ENCODE measurements around the gene PLPP1. TPM values are rescaled to one million over a fixed set of nuclear protein-coding genes. Genes with fewer than 3 reads are reported as not detected.

Gene PLPP1
- polyA plus RNA-seq, 1 donor: 54.7 TPM

- no peaks in the 10 kb centered on the region for H3K9me3 ChIP-seq (ENCODE audit: control insufficient read depth, low read depth, low read length)
- peak overlapping the region; percentile 61 for H3K27ac ChIP-seq (ENCODE audit: low read length)
- peak in 1 of 2 donors; percentile 44 for DNase-seq
- H3K27me3 ChIP-seq (ENCODE audit: control insufficient read depth, insufficient read depth, low read length): no peaks in the 10 kb centered on the region
- no CpG with 5 or more reads among the region's 4 CpGs for WGBS (ENCODE audit: insufficient coverage, low lambda C conversion rate)
- H3K4me1 ChIP-seq (ENCODE audit: control insufficient read depth, insufficient read depth, low read length): no peaks in the 10 kb centered on the region
- H3K36me3 ChIP-seq (ENCODE audit: control insufficient read depth, insufficient read depth, low read length): peaks cover 32% of the 10 kb centered on the region
- no peak overlapping the region for H3K4me3 ChIP-seq (ENCODE audit: low read length)
These were observed 95.8 kb downstream of the PLPP1 start for GRCh38 chr5:55438998-55439397.

- H3K27me3 ChIP-seq (ENCODE audit: control insufficient read depth, insufficient read depth, low read length): no peaks in the 10 kb centered on the region
- H3K9me3 ChIP-seq (ENCODE audit: control insufficient read depth, low read depth, low read length): peaks cover 5% of the 10 kb centered on the region
- peak overlapping the region; percentile 45 for H3K27ac ChIP-seq (ENCODE audit: low read length)
- no peaks in the 10 kb centered on the region for H3K4me1 ChIP-seq (ENCODE audit: control insufficient read depth, insufficient read depth, low read length)
- WGBS (ENCODE audit: insufficient coverage, low lambda C conversion rate): 80% methylated on average over 1 of the region's 2 CpGs
- H3K4me3 ChIP-seq (ENCODE audit: low read length): no peak overlapping the region
- peaks cover 32% of the 10 kb centered on the region for H3K36me3 ChIP-seq (ENCODE audit: control insufficient read depth, insufficient read depth, low read length)
- DNase-seq: no peak
These were observed 96.9 kb downstream of the PLPP1 start for GRCh38 chr5:55437859-55438206.

GRCh38 chr5:55437452-55437851 lies 97.3 kb downstream of the PLPP1 start:
- H3K27ac ChIP-seq (ENCODE audit: low read length): peak overlapping the region; percentile 45
- H3K9me3 ChIP-seq (ENCODE audit: control insufficient read depth, low read depth, low read length): peaks cover 6% of the 10 kb centered on the region
- H3K27me3 ChIP-seq (ENCODE audit: control insufficient read depth, insufficient read depth, low read length): no peaks in the 10 kb centered on the region
- H3K4me1 ChIP-seq (ENCODE audit: control insufficient read depth, insufficient read depth, low read length): no peaks in the 10 kb centered on the region
- WGBS (ENCODE audit: insufficient coverage, low lambda C conversion rate): no CpG with 5 or more reads among the region's 1 CpG
- no peak overlapping the region for H3K4me3 ChIP-seq (ENCODE audit: low read length)
- DNase-seq: no peak
- H3K36me3 ChIP-seq (ENCODE audit: control insufficient read depth, insufficient read depth, low read length): peaks cover 32% of the 10 kb centered on the region

GRCh38 chr5:55432549-55432948 lies 102.2 kb downstream of the PLPP1 start:
- H3K4me3 ChIP-seq (ENCODE audit: low read length): no peak overlapping the region
- no CpG with 5 or more reads among the region's 4 CpGs for WGBS (ENCODE audit: insufficient coverage, low lambda C conversion rate)
- H3K9me3 ChIP-seq (ENCODE audit: control insufficient read depth, low read depth, low read length): peaks cover 16% of the 10 kb centered on the region
- H3K4me1 ChIP-seq (ENCODE audit: control insufficient read depth, insufficient read depth, low read length): peaks cover 7% of the 10 kb centered on the region
- H3K36me3 ChIP-seq (ENCODE audit: control insufficient read depth, insufficient read depth, low read length): peaks cover 35% of the 10 kb centered on the region
- no peak overlapping the region for H3K27ac ChIP-seq (ENCODE audit: low read length)
- no peaks in the 10 kb centered on the region for H3K27me3 ChIP-seq (ENCODE audit: control insufficient read depth, insufficient read depth, low read length)
- DNase-seq: no peak

- Histone ChIP-seq H3K4me3 (ENCODE audit: low read length) (no peak overlapping the region), H3K27me3 (ENCODE audit: control insufficient read depth, insufficient read depth, low read length) (no peaks in the 10 kb centered on the region), H3K36me3 (ENCODE audit: control insufficient read depth, insufficient read depth, low read length) (peaks cover 38% of the 10 kb centered on the region), H3K4me1 (ENCODE audit: control insufficient read depth, insufficient read depth, low read length) (peaks cover 7% of the 10 kb centered on the region), H3K9me3 (ENCODE audit: control insufficient read depth, low read depth, low read length) (peaks cover 16% of the 10 kb centered on the region), H3K27ac (ENCODE audit: low read length) (no peak overlapping the region)
- WGBS (ENCODE audit: insufficient coverage, low lambda C conversion rate): no CpG with 5 or more reads among the region's 9 CpGs
- DNase-seq: peak; percentile 61 to 85
These were observed 105.0 kb downstream of the PLPP1 start for GRCh38 chr5:55429613-55430253.

- no peak overlapping the region for H3K4me3 ChIP-seq (ENCODE audit: low read length)
- DNase-seq: no peak
- H3K9me3 ChIP-seq (ENCODE audit: control insufficient read depth, low read depth, low read length): peaks cover 16% of the 10 kb centered on the region
- H3K4me1 ChIP-seq (ENCODE audit: control insufficient read depth, insufficient read depth, low read length): peaks cover 7% of the 10 kb centered on the region
- H3K27me3 ChIP-seq (ENCODE audit: control insufficient read depth, insufficient read depth, low read length): no peaks in the 10 kb centered on the region
- H3K27ac ChIP-seq (ENCODE audit: low read length): no peak overlapping the region
- no CpG with 5 or more reads among the region's 2 CpGs for WGBS (ENCODE audit: insufficient coverage, low lambda C conversion rate)
- H3K36me3 ChIP-seq (ENCODE audit: control insufficient read depth, insufficient read depth, low read length): peaks cover 43% of the 10 kb centered on the region
These were observed 105.5 kb downstream of the PLPP1 start for GRCh38 chr5:55429221-55429612.

GRCh38 chr5:55427157-55427556 lies 107.6 kb downstream of the PLPP1 start:
- Histone ChIP-seq H3K36me3 (ENCODE audit: control insufficient read depth, insufficient read depth, low read length) (peaks cover 63% of the 10 kb centered on the region), H3K27me3 (ENCODE audit: control insufficient read depth, insufficient read depth, low read length) (no peaks in the 10 kb centered on the region), H3K4me3 (ENCODE audit: low read length) (no peak overlapping the region), H3K27ac (ENCODE audit: low read length) (no peak overlapping the region), H3K4me1 (ENCODE audit: control insufficient read depth, insufficient read depth, low read length) (peaks cover 7% of the 10 kb centered on the region), H3K9me3 (ENCODE audit: control insufficient read depth, low read depth, low read length) (peaks cover 11% of the 10 kb centered on the region)
- DNase-seq: no peak
- no CpG with 5 or more reads among the region's 1 CpG for WGBS (ENCODE audit: insufficient coverage, low lambda C conversion rate)

- Histone ChIP-seq H3K27ac (ENCODE audit: low read length) (no peak overlapping the region), H3K4me1 (ENCODE audit: control insufficient read depth, insufficient read depth, low read length) (peaks cover 7% of the 10 kb centered on the region), H3K27me3 (ENCODE audit: control insufficient read depth, insufficient read depth, low read length) (no peaks in the 10 kb centered on the region), H3K4me3 (ENCODE audit: low read length) (no peak overlapping the region), H3K36me3 (ENCODE audit: control insufficient read depth, insufficient read depth, low read length) (peaks cover 60% of the 10 kb centered on the region), H3K9me3 (ENCODE audit: control insufficient read depth, low read depth, low read length) (peaks cover 9% of the 10 kb centered on the region)
- no CpG with 5 or more reads among the region's 4 CpGs for WGBS (ENCODE audit: insufficient coverage, low lambda C conversion rate)
- no peak for DNase-seq
These were observed 108.3 kb downstream of the PLPP1 start for GRCh38 chr5:55426455-55426854.

GRCh38 chr5:55421074-55421529 lies 113.7 kb downstream of the PLPP1 start:
- Histone ChIP-seq H3K4me3 (ENCODE audit: low read length) (no peak overlapping the region), H3K36me3 (ENCODE audit: control insufficient read depth, insufficient read depth, low read length) (peaks cover 51% of the 10 kb centered on the region), H3K27ac (ENCODE audit: low read length) (no peak overlapping the region), H3K27me3 (ENCODE audit: control insufficient read depth, insufficient read depth, low read length) (no peaks in the 10 kb centered on the region), H3K9me3 (ENCODE audit: control insufficient read depth, low read depth, low read length) (no peaks in the 10 kb centered on the region), H3K4me1 (ENCODE audit: control insufficient read depth, insufficient read depth, low read length) (peaks cover 2% of the 10 kb centered on the region)
- WGBS (ENCODE audit: insufficient coverage, low lambda C conversion rate): 100% methylated on average over 1 of the region's 4 CpGs
- DNase-seq: no peak

GRCh38 chr5:55418994-55419968 lies 115.5 kb downstream of the PLPP1 start:
- Histone ChIP-seq H3K9me3 (ENCODE audit: control insufficient read depth, low read depth, low read length) (no peaks in the 10 kb centered on the region), H3K4me1 (ENCODE audit: control insufficient read depth, insufficient read depth, low read length) (peaks cover 2% of the 10 kb centered on the region), H3K4me3 (ENCODE audit: low read length) (no peak overlapping the region), H3K27ac (ENCODE audit: low read length) (no peak overlapping the region), H3K27me3 (ENCODE audit: control insufficient read depth, insufficient read depth, low read length) (no peaks in the 10 kb centered on the region), H3K36me3 (ENCODE audit: control insufficient read depth, insufficient read depth, low read length) (peaks cover 43% of the 10 kb centered on the region)
- DNase-seq: peak in 1 of 2 donors; percentile 17
